ENCODE measurements around the gene DNAJC13.
A peak's percentile ranks its signal among the peaks of the same experiment; 100 is the strongest.
"Not testable (repeated sequence)": the region's sequence is repeated elsewhere in the genome, so short reads cannot be mapped to it uniquely, and the experiment has no call there.

DNAJC13 gene

GRCh38 chr3:132545471-132545870 lies 128.2 kb downstream of the DNAJC13 start:
- DNase-seq, result no peak

DNA sequence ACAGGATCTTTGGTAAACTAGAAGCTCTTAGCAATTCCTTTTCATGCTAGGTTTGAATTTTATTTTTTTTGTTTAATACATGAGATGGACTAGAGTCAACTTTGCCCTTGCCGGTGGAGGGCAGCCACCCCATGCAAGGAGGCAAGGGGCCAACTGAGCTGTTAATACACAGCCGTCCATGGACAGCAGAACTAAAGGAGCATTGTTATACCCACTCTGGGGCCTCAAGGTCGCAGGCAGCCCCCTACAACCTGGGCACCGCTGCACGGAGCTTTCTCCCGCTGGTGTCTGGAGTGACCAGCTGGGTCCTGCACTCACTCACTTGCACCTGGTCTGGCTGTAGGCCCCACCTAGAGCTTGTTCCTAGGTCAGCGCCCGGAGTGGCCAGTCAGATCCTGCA lies 131.9 kb downstream of the DNAJC13 start:
- DNase-seq, result no peak

GRCh38 chr3:132549890-132550578 lies 132.7 kb downstream of the DNAJC13 start:
- no peak for DNase-seq

DNA sequence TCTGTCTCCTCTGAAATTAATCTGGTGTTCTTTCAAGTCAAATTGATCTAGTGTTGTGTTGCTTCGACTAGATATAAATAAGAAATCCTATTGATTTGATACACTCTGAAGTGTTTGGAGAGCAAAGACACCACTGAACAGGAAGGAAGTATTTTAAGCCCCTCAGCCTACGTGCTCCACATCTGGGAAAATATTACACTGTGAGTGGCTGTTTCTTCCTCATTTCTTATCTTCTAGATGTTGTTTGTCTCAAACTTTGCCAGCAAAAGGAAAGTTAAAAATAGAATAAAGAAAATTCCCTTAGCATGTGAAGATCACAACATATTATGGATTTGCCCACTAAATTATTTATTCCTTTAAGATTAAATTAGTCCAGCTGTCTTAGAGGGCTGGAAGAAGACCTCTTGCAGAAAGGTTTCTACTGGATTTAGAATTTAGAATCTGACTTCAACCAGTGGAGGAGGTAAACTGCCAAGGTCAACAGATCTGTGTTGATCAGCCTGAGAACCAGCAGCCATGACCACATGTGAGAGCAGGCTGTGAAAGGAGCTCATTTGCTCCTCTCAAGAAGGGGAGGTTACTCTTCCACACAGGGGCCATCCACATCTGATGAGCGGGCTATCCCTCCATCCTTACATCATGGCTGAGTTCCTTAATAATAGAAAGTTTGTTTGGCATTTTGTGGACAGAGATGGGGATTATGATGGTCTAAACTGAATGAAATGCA lies 133.4 kb downstream of the DNAJC13 start:
- no peak for DNase-seq

GRCh38 chr3:132553826-132554225 lies 136.5 kb downstream of the DNAJC13 start:
- no peak for DNase-seq

DNA sequence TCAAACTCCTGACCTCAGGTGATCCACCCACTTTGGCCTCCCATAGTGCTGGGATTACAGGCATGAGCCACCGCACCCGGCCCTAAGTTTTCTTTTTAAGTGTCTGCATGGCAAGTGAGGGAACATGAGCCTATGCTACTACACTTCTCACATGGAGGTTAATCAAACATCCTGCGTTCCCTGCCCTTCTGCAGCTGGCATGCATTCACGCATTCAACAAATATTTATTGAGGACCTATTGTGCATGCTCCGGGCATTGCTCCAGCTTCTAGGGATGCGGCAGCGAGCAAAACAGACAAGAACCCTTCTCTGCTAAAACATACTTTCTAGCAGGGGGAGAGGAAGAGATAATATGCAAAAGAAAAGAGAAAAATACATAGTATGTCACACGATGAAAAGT lies 137.1 kb downstream of the DNAJC13 start:
- peak; percentile 33 for DNase-seq

GRCh38 chr3:132555306-132556035 lies 138.2 kb downstream of the DNAJC13 start:
- DNase-seq, result no peak

- DNase-seq, result not testable (repeated sequence)
Measured at GRCh38 chr3:132556036-132556386, 138.7 kb downstream of the DNAJC13 start.

DNA sequence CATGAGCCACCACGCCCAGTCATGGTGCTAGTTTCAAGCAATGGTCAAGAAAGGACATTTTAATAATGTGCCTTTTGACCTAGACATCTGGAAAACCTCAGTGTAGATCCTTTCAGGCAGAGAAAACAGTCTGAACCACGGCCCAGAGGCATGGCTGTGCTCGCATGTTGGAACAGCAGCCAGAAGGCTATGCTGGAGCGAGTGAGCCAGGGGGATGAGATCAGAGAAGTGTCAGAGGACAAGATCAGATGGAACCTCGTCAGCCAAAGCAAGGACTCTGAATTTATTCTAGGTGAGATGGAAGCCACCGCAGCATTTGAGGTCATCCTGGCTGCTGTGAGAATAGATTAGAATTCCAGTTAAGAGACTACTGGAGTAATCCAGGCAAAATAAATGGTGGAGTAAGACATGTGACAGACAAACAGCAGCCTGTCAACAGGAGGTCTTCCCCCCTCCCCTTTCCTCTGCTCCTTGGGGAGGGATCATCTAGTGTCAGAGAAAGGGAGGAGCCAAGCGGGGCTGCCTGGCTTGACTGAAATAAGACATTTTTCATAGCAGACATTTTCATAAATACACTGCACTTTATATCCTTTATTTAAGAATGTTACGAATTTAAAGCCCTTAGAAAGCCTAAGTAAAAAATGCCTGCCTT lies 139.3 kb downstream of the DNAJC13 start:
- no peak for DNase-seq

GRCh38 chr3:132561003-132561402 lies 143.7 kb downstream of the DNAJC13 start:
- DNase-seq, result no peak

GRCh38 chr3:132563420-132564069 lies 146.2 kb downstream of the DNAJC13 start:
- no peak for DNase-seq

DNA sequence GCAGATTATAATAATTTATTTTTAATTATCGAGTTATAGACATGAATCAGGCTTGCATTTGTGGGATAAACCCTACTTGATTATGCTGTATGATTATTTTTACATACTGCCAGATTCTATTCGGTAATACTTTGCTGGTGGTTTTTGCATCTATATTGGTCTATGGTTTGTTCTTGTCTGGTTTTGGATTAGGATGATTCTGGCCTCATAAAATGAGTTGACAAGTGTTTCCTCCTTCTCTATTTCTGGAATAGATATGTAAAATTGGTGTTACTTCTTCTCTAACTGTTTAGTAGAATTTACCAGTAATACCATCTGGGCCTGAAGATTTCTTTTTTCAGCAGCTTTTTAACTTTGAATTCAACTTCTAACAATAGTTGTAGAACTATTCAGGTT lies 146.8 kb downstream of the DNAJC13 start:
- no peak for DNase-seq

DNA sequence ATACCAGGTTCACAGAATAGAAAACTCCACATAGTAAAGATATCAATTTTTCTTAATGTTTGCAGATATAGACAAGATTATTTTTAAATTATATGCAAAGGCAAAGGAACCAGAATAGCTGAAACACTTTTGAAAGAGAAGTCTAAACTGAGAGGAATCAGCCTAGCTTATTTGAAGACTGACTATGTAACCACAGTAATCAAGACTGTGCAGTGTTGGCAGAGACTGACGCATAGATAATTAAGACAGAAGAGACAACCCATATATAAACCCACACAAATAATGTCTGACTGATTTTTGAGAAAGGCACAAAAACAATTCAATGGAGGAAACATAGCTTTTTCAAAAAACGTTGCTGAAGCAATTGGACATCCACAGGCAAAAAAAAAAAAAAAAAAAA lies 151.1 kb downstream of the DNAJC13 start:
- no peak for DNase-seq

DNA sequence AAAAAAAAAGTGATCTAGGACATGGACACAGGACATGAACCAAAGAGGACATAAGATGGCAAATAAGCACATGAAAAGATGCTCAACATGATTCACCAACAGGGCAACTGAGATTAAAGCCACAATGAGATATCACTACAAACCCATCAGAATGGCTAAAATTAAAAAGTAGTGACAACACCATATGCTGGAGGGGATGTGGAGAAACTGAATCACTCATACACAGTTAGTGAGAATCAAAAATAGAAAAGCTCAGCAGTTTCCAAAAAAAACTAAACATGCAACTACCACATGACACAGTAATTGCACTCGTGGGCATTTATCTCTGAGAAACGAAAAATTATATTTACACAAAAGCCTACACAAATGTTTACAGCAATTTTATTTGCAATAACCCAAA lies 151.9 kb downstream of the DNAJC13 start:
- DNase-seq, result no peak

DNA sequence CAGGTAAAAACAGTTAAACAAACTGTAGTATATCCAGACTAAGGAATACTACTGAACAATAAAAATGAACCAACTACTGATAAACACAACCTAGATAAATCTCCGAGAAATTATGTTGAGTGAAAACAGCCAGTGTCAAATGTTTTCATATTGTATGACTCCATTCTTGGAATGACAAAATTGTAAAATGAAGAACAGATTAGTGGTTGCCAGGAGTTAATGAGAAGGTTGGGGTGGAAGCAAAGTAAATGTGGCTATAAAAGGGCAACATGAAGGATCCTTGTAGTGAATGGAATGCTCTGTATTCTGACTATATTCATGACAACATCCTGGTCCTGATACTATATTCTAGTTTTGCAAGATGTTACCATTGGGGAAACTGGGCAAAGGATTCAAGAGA lies 152.3 kb downstream of the DNAJC13 start:
- no peak for DNase-seq

GRCh38 chr3:132570016-132570415 lies 152.7 kb downstream of the DNAJC13 start:
- DNase-seq, result no peak

DNA sequence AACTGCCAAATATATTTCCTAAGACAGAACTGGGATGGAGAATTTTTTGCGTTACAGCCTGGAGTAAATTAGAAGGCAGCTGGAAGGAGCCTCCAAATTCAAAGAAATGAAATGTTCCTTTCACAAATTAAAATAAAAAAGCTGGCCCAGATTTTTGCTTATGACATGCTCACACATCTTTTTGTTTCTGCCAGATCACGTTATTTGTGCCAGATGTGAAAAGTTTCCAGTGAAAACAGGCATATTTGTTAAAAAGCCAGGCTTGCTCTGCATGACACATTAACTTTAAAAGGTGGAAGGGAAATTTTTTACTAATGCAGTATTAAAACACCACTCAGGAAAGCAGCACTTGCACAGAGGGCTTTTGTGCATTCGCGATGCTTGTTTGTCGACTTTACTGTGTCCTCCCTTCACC lies 156.5 kb downstream of the DNAJC13 start:
- no peak for DNase-seq

- DNase-seq, result no peak
Measured at GRCh38 chr3:132587401-132587800, 170.1 kb downstream of the DNAJC13 start.

All from NCI-H2081 treated with DMSO at 0.1 percent for 48 hours (cell line).